K562 (cell line): Measurements from ENCODE around the gene TLE3. TPM values are rescaled to one million over a fixed set of nuclear protein-coding genes. Genes with fewer than 3 reads are reported as not detected.
A peak's percentile ranks its signal among the peaks of the same experiment; 100 is the strongest.

Source experiments
- ATAC-seq: fragments of 200-7000 bp; cut with Tn5 transposase; 3 replicates; pipeline ENCODE4 v1.9.1; 2020; ENCODE audit warnings: moderate library complexity
- BruUV-seq: library from RNA; stranded (reverse); fragments of 400-500 nt; replicated peaks from 2 replicates; lab custom pipeline; 2021; lab: Mats Ljungman, UMichigan
- CTCF ChIA-PET: fragments of 300-600 bp; formaldehyde crosslinking; extraction: SDS; loops from one replicate; lab custom pipeline; 2021; ENCODE audit warnings: low intra/inter-chr PET ratio; lab: Yijun Ruan, JAX
- POLR2A ChIA-PET: fragments of 300-600, 350-650 bp; sonication (Branson Sonifier 250); formaldehyde crosslinking; extraction: SDS; loops from one replicate; lab custom pipeline; 2021; ENCODE audit warnings: antibody characterized with exemption, inconsistent platforms; lab: Yijun Ruan, JAX
- DNase-seq, 4 experiments: peaks; one replicate each; pipeline versions ENCODE4 v3.0.0 to v3.0.0-alpha.2; 2011 to 2018; ENCODE audit warnings: low spot score in 3 of 4, mixed read lengths in 3 of 4; ENCODE audit errors: extremely low read depth in 1 of 4
- FAIRE-seq: peaks from 2 replicates; lab custom pipeline; 2011; peaks lifted over from hg19 to GRCh38; lab: Jason Lieb, UNC
- H2AFZ ChIP-seq: 2 replicates; pipeline ENCODE4 v1.6.0; 2011; ENCODE audit warnings: low read depth, low read length, control low read depth, inconsistent platforms
- H3K27ac ChIP-seq: fragments of 200-600 bp; 3 replicates; pipeline ENCODE4 v1.8.0; 2011; ENCODE audit warnings: low read depth, mild to moderate bottlenecking, control low read depth, inconsistent platforms, low read length, moderate library complexity, mixed read lengths; ENCODE audit errors: extremely low read depth
- H3K27me3 ChIP-seq, 2 experiments: fragments of 300-600 bp in 1 of 2; 2 replicates in 1 of 2; 3 replicates in 1 of 2; pipeline versions ENCODE4 v1.6.0 to v1.8.0; 2011; ENCODE audit warnings: inconsistent platforms in 2 of 2, low read length in 2 of 2, mild to moderate bottlenecking in 1 of 2, mixed read lengths in 1 of 2, moderate library complexity in 1 of 2; ENCODE audit not compliant: control insufficient read depth in 2 of 2, insufficient read depth in 2 of 2
- H3K36me3 ChIP-seq: fragments of 300-600 bp; 3 replicates; pipeline ENCODE4 v1.8.0; 2011; ENCODE audit warnings: mild to moderate bottlenecking, low read length, inconsistent platforms; ENCODE audit not compliant: control insufficient read depth, insufficient read depth
- H3K4me1 ChIP-seq, 2 experiments: fragments of 200-600 bp in 1 of 2; replicated peaks in 1 of 2; 2 replicates in 1 of 2; 3 replicates in 1 of 2; pipeline versions ENCODE4 v1.5.1 to v1.8.0; 2011; ENCODE audit warnings: inconsistent platforms in 2 of 2, low read length in 2 of 2, mild to moderate bottlenecking in 1 of 2, mixed read lengths in 1 of 2, moderate library complexity in 1 of 2; ENCODE audit not compliant: control insufficient read depth in 2 of 2, insufficient read depth in 2 of 2
- H3K4me2 ChIP-seq: 2 replicates; pipeline ENCODE4 v1.6.1; 2011; ENCODE audit warnings: low read length, control low read depth, inconsistent platforms, mixed read lengths; ENCODE audit not compliant: insufficient read depth
- H3K4me3 ChIP-seq: fragments of 200-600 bp; sonication (generic), shearing (Covaris generic); 2 replicates; pipeline ENCODE4 v1.5.1; 2016; ENCODE audit warnings: control low read depth, inconsistent platforms
- H3K79me2 ChIP-seq: fragments of 200-600 bp; 3 replicates; pipeline ENCODE4 v1.8.0; 2011; ENCODE audit warnings: low read length, inconsistent platforms; ENCODE audit not compliant: control insufficient read depth, insufficient read depth
- H3K9ac ChIP-seq, 2 experiments: 2 replicates each; pipeline versions ENCODE4 v1.6.0 to v1.6.1; 2011; ENCODE audit warnings: low read depth in 2 of 2, low read length in 2 of 2, control low read depth in 1 of 2, inconsistent platforms in 1 of 2, mild to moderate bottlenecking in 1 of 2, mixed read lengths in 1 of 2; ENCODE audit not compliant: insufficient read depth in 1 of 2
- H3K9me1 ChIP-seq: one replicate; pipeline ENCODE4 v1.6.0; 2011; ENCODE audit warnings: inconsistent platforms, mild to moderate bottlenecking, low read length, moderate library complexity; ENCODE audit not compliant: control insufficient read depth, insufficient read depth
- H3K9me3 ChIP-seq: replicated peaks from 2 replicates; pipeline ENCODE4 v1.5.1; 2011; ENCODE audit warnings: low read depth, low read length, inconsistent platforms; ENCODE audit not compliant: control insufficient read depth, insufficient read depth
- H4K20me1 ChIP-seq: replicated peaks from 2 replicates; pipeline ENCODE4 v1.6.1; 2011; ENCODE audit warnings: low read length, inconsistent platforms, mixed read lengths; ENCODE audit not compliant: control insufficient read depth, insufficient read depth
- MYC ChIP-seq, 2 experiments: fragments of 250-450 bp in 1 of 2; sonication (Bioruptor Pico) in 1 of 2; IDR thresholded peaks; 2 replicates each; pipeline versions ENCODE4 v1.5.1 to v1.6.1; 2012 to 2021; ENCODE audit warnings: low read depth in 2 of 2, borderline replicate concordance in 1 of 2, improper control_type of control experiment in 1 of 2, low read length in 1 of 2, mild to moderate bottlenecking in 1 of 2, moderate library complexity in 1 of 2
- NFIC ChIP-seq: fragments of 450-650 bp; IDR thresholded peaks from 2 replicates; pipeline ENCODE4 v1.6.1; 2017; ENCODE audit warnings: mild to moderate bottlenecking, inconsistent platforms
- POLR2G ChIP-seq: fragments of 200-400 bp; formaldehyde crosslinking; IDR thresholded peaks from 2 replicates; pipeline ENCODE4 v1.6.1; 2017; ENCODE audit warnings: low read depth, mild to moderate bottlenecking, antibody characterized with exemption, low read length, moderate library complexity
- ZBTB33 ChIP-seq: sonication (generic); formaldehyde crosslinking; IDR thresholded peaks from 2 replicates; pipeline ENCODE4 v1.8.1; 2023; ENCODE audit warnings: mild to moderate bottlenecking, missing genetic modification reagents
- WGBS: fragments of 100-300 bp; shearing (Covaris generic); methylation state at CpG from one replicate; pipeline ENCODE4 v1.1.6; 2016; ENCODE audit warnings: low coverage, mixed read lengths; ENCODE audit not compliant: insufficient coverage; ENCODE audit errors: missing lambda C conversion rate; 5-methylcytosine and 5-hydroxymethylcytosine counted together
- in situ Hi-C: fragments of 300-500 bp; cut with MboI; formaldehyde crosslinking; loops from 4 replicates; pipeline ENCODE4 v1.15.0; 2018; ENCODE audit warnings: inconsistent platforms, mixed read lengths
- intact Hi-C: fragments of 100-400 bp; cut with micrococcal nuclease; formaldehyde crosslinking; loops from 2 replicates; pipeline ENCODE4 v1.14.2; 2022
- polyA plus RNA-seq, 8 experiments: library from polyadenylated mRNA; depleted of rRNA in 4 of 8; stranded (reverse) in 5 of 8; unstranded in 3 of 8; fragments of >200 nt; fragmentation: Nextera tagmentation in 2 of 8; fragmentation: Illumina TruSeq in 1 of 8; extraction: Ambion mirVana in 2 of 8; extraction: Trizol in 1 of 8; gene quantifications; 2 replicates each; pipeline versions ENCODE4 v1.2.1 to v1.2.3, GENCODE V29; 2011 to 2014; ENCODE audit warnings: inconsistent platforms in 1 of 8, missing spikeins in 1 of 8
- total RNA-seq, 7 experiments: library from RNA; depleted of rRNA in 6 of 7; stranded (reverse); fragments of >200 nt in 6 of 7; fragmentation: Illumina TruSeq in 2 of 7; extraction: Trizol in 2 of 7; gene quantifications; 2 replicates each; pipeline versions ENCODE4 v1.2.1 to v1.2.3, GENCODE V29; 2011 to 2021; ENCODE audit warnings: low replicate concordance in 1 of 7

Gene TLE3
- total and polyA plus RNA-seq, 9 of the 15 experiments (the other 6 are each of a cell fraction or from before 2014, with no cell fraction given): 1.5 to 84.2 (median 14.1) TPM

GRCh38 chr15:70062321-70062956 is 35.3 kb downstream of the TLE3 start:
- no TSS peak for BruUV-seq
- H3K9me1 ChIP-seq: no peaks in the 10 kb centered on the region
- ChIA-PET POLR2A (interaction anchor here (1.2 to 2.5 kb wide), 2 partner anchors 15 to 30 kb away, joined by 3 to 9 read pairs; no protein-coding TSS in a partner anchor), CTCF (no interaction called here)
- H3K27me3 ChIP-seq: no peaks in the 10 kb centered on the region
- no peak overlapping the region for H3K4me3 ChIP-seq
- WGBS: 96% methylated on average over 13 of the region's 29 CpGs
- H3K36me3 ChIP-seq: peaks cover 99% of the 10 kb centered on the region; the same call in 2 of the 3 replicates
- intact Hi-C loops: no loop called here
- no peak for FAIRE-seq
- peaks cover 0 to under 1% of the 10 kb centered on the region in 2 experiments; a peak in 1 of 5 replicates for H3K4me1 ChIP-seq
- in situ Hi-C loops: no loop called here
- H3K9ac ChIP-seq: no peak overlapping the region
- H3K79me2 ChIP-seq: no peaks in the 10 kb centered on the region
- no peak overlapping the region for H3K27ac ChIP-seq
- no peak for DNase-seq
- TF ChIP-seq MYC (IDR thresholded peaks at IDR 0.05; ENCODE audit: low read depth, low read length) (no peak), MYC (CRISPR knock-in tag; IDR thresholded peaks at IDR 0.05; ENCODE audit: borderline replicate concordance, low read depth) (no peak), ZBTB33 (CRISPR knock-in tag) (0 out of 2 replicates have a peak, but pooled peaks have one; percentile 43), NFIC (peak; percentile 72), POLR2G (0 out of 2 replicates have a peak, but pooled peaks have one; percentile 17)
- TF ChIP-seq, all 486 proteins: peak for 3
- no peaks in the 10 kb centered on the region for H4K20me1 ChIP-seq
- no peak overlapping the region for H2AFZ ChIP-seq
- H3K4me2 ChIP-seq: no peak overlapping the region
- H3K9me3 ChIP-seq: no peaks in the 10 kb centered on the region
- ATAC-seq: no peak
